Occipital lobe (tissue), 2 donors: ENCODE measurements around the gene ACOX2. TPM values are rescaled to one million over a fixed set of nuclear protein-coding genes. Genes with fewer than 3 reads are reported as not detected.

Experiments
- DNase-seq: peaks from one replicate; lab custom pipeline; 2025; lab: John Stamatoyannopoulos, UW
- total RNA-seq: library from RNA; depleted of rRNA; stranded (reverse); fragments of >200 nt; gene quantifications from one replicate; pipeline ENCODE4 v1.2.3, GENCODE V29; 2014

ACOX2 gene
- total RNA-seq, 1 donor from 2014 or later, result 0.78 TPM

DNA sequence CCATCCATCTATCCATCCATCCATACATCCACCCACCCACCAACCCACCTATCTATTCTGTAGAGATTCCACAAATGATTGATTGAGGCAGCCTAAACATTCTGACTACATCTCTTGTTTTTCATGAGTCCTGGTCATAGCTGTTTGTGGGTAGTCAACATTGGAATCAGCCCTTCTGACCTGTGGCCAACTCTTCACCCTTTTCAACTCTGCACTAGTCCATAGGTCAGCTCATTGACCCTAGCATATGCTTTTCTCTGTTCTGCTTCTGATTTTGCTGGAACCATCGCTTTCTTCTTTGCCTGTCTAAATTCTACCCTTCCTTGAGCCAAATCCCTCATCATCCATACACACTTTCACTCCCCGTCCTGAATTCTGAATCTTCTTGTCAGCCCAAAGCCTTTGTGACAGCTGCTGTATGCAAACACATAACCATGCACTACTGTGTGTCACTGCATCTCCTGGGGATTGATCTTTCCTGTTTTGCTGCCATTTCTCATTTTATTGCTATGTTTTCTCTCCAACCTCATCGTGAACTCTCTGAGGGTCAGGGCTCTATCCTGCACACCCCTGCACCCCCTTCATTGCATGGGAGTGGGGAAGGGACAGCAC lies 61.9 kb downstream of the ACOX2 start:
- no peak for DNase-seq

GRCh38 chr3:58474348-58474911 lies 62.6 kb downstream of the ACOX2 start:
- no peak for DNase-seq

DNA sequence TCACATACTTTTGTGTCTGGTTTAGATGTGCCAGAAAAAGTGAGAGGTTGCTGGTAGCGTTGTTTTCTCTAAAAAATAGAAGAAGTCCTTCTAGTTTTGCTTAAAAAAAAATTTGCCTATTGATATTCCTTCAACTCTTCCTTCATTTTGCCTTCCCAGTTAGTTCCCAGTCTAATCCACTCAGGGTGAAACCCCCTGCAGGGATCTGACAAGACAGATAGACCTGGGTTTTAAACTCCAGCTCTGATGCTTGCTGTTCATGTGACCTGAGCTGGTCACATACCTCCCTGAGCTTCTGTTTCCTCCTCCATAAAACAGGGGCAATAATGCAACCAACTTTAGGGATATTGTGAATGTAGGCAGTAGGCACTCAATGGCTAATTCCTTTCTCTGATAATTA lies 63.7 kb downstream of the ACOX2 start:
- no peak for DNase-seq

DNA sequence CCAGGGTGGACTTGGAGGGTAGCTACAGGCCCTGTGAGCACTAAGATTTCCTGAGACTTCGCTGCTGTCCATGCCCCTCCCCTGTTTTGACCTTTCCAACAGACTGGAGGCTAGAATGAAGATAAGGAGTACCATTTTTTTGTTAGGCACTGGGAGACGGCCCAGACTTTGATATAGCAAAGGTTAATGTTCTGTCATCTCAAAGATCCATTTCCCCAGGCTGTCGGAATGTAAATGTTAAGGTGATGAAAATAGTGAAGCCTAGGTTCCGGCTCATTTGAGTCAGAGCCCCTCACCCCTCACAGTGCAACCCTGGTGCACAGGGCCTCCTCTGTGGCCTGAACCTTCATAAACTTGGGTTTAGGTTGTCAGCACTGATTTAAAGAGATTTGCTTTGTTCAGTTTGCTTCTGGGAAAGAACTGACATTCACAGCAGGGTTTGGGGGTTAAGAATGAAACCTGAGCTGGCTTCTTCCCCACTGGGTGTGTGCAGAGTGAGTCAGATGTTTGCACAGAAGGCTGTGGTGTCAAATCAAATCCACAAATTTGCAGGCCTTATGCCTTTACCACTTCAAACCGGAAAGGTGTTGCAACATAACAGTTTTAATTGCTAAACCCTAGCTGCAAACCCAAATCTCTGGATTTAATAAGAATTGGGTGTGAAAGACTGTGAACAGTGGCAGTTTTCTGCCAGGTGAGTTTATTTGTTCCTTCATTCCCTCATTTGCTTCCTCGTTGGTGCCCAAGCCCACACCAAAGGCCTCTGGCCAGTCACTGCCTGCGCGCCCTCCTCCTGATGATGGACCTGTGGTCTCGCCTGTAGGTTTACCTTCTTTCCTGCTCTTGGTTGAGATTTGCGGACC lies 65.7 kb downstream of the ACOX2 start:
- DNase-seq, result no peak

DNA sequence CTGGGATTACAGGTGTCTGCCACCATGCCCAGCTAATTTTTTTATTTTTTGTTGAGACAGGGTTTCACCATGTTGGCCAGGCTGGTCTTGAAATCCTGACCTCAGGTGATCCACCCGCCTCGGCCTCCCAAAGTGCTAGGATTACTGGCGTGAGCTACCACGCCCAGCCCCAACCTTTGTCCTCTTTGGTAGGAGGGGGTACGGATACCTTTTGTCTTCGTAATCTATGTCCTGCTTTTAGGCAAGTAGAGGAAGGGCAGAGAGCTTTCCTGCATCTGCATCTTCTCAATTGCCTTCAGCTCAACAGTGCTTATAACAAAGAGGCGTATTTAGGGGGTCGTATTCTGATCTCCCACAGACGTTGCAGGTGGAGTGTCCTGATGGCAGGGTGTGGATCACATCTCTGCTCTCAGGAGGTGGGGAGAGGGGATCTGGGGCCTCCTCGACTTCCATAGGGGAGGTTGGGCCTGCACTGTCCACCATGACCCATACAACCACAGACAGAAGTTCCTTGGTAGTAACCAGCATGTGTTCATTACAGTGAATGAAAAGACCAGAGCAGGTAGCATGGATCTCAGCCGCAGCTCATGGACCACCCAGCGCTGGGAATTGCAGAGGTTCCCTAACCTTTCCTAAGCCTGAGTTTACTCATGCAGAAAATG lies 66.5 kb downstream of the ACOX2 start:
- no peak for DNase-seq

- DNase-seq, result no peak
Measured at GRCh38 chr3:58469096-58469495, 67.9 kb downstream of the ACOX2 start.

DNA sequence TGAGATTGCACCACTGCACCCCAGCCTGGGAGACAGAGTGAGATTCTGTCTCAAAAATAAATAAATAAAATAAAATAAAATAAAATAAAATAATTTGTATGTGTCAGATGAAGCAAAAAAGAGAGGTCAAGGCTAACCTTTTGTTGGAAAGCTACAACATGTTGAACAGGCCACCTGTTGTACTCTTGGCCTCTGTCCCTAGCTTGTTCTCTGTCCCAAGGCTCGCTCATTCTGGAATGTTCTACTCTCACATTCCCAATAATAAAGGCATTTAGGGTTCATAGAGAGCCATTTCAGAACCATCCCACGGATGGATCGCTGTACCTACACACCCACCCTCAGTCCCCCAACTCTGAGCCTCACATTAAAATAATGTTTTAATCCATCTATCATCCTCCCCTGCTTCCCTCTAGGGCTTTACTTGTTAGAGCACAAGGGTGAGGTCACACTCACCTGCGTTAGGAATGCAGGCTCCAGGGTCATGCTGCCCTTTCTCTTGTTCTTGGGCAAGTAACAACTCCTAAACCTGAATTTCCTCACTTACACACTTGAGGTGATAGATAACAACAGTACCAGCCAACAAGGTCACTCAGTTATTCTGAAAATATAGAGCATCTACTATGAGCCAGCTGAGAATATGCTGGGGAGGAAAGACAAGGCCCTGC lies 70.0 kb downstream of the ACOX2 start:
- no peak for DNase-seq

- no peak for DNase-seq
Measured at GRCh38 chr3:58464866-58465265, 72.1 kb downstream of the ACOX2 start.

- DNase-seq, result no peak
Measured at GRCh38 chr3:58463942-58464271, 73.1 kb downstream of the ACOX2 start.

DNA sequence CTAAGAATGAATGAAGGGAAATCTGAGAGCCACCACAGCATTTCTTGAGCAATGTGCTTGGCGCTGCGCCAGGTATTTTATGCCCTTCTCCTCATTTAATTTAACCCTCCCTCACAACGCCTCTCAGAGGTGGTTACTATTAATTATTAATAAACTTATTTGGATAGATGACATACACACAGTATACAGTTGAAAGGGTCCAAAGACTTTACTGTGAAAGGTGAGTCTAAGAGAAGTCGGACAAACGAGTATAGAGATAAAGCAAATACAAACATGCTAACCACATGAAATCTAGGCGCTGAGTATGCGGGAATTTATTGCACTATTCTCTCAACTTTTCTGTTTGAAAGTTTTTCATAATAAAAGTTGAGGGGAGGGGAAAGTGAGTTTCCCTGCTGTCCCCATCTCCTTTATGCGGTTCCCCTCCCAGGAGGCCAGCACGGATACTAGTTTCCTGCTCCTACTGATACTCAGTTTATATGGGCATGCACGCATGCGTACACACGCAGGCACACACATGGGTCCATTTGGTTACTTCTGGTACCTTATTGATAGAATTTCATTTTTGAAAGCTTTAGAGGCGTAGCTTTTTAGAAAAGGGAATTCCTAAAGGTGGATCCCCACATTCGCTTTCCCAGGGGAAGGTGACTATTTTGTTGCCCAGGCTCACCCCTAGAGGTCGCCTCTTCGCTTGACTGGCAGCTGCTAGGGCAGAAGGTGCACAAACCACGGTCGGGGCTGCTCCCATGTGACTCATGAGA lies 73.6 kb downstream of the ACOX2 start:
- DNase-seq, result peak; percentile 70

DNA sequence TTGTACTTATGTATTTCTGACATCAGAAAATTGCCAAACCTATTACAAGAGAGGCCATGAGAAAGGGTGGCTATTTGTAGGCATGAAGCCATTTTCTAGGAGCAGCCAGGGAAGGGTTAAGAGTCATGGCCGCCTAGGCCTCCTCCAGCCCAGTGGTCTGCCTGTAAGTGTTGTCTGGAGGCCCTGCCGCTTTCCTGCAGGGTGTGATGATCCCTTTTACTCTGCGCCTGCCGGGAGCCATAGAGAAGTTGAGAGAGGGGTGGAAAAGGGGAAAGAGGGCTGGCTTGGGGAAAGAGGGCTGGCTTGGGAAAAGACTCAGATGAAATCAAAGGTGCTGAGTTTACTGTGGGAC lies 74.2 kb downstream of the ACOX2 start:
- DNase-seq, result no peak

GRCh38 chr3:58459160-58459559 lies 77.8 kb downstream of the ACOX2 start:
- DNase-seq, result no peak

Other genes starting within 250 kb of the ACOX2 start
- gene RPP14, start 230.9 kb downstream of the ACOX2 start, total RNA-seq, result 14.2 TPM
- gene HTD2, start 230.7 kb downstream of the ACOX2 start, total RNA-seq, result 12.3 TPM
- 28.2 TPM for gene PXK, start 204.3 kb downstream of the ACOX2 start, total RNA-seq
- 52.1 TPM for gene PDHB, start 103.4 kb downstream of the ACOX2 start, total RNA-seq
- 31.7 TPM for gene KCTD6, start 45.1 kb downstream of the ACOX2 start, total RNA-seq
- gene FAM107A, start 40.2 kb upstream of the ACOX2 start, total RNA-seq, result 24.8 TPM
- not detected for gene FAM3D, start 129.6 kb upstream of the ACOX2 start, total RNA-seq